IPS-20b (cell line): ENCODE data around the gene NEDD9.

Experiments used
- H3K27ac ChIP-seq: one replicate; pipeline ENCODE4 v1.5.1; 2013; ENCODE audit warnings: low read length
- H3K27me3 ChIP-seq: 2 replicates; pipeline ENCODE4 v1.6.1; 2013; ENCODE audit warnings: mild to moderate bottlenecking, low read length, inconsistent platforms; ENCODE audit not compliant: insufficient read depth
- H3K36me3 ChIP-seq: 2 replicates; pipeline ENCODE4 v1.6.1; 2013; ENCODE audit warnings: low read depth, mild to moderate bottlenecking, inconsistent platforms, low read length, moderate library complexity; ENCODE audit not compliant: insufficient read depth
- H3K4me1 ChIP-seq: 2 replicates; pipeline ENCODE4 v1.6.1; 2013; ENCODE audit warnings: mild to moderate bottlenecking, control low read depth, inconsistent platforms, low read length, moderate library complexity; ENCODE audit not compliant: insufficient read depth
- H3K4me3 ChIP-seq: 2 replicates; pipeline ENCODE4 v1.5.1; 2013; ENCODE audit warnings: mild to moderate bottlenecking, low read length, inconsistent platforms
- H3K9ac ChIP-seq: 2 replicates; pipeline ENCODE4 v1.6.1; 2013; ENCODE audit warnings: low read depth, mild to moderate bottlenecking, inconsistent platforms, low read length, moderate library complexity
- H3K9me3 ChIP-seq: 2 replicates; pipeline ENCODE4 v1.6.1; 2013; ENCODE audit warnings: mild to moderate bottlenecking, low read depth, low read length, inconsistent platforms; ENCODE audit not compliant: insufficient read depth

Gene NEDD9

DNA sequence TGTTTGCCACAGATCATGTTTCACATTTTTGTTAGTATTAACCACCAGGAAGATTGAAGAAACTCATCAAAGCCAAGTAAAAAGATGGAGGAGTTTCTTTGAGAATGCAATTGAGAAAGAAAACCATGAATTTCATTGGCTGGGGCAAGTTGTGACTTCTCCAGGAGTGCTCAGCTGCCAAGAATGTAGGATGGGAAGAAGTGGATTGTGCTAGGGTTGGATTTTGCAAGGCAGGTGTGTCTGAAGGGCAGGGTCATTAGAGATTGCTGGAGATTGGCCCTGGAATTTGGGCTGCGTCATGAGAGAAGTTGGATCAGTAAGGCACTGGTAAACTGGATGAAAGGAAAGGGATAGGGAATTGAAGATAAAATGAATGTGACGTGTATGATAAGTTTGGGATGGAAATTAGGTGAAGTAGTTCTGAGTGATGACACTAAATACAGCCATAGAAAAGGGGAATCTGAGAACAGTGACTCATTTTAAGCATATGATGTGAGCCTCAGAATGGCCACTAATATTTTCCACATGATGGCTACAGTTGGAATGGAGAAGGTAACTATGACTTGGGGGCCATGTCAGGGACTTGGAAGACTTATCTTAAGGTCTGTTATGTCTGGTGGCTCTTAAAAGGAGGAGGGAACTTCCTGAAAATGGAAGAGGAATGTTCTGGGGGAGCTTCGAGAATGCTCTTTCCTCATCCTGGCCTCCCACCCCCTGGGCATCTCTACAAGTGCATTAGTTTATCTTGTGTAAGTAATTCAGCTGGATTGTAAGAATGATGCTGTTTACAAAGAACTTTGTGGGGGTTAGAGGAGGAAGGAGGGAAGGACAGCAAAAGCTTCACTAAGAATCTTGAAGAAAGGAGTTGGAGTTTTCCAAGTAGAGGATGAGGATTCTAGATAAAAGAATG lies 93.2 kb downstream of the NEDD9 start:
- H3K9ac ChIP-seq, result no peak overlapping the region
- peaks cover 12% of the 10 kb centered on the region; the same call in 1 of the 2 replicates for H3K4me1 ChIP-seq
- no peak overlapping the region for H3K4me3 ChIP-seq
- no peak overlapping the region for H3K27ac ChIP-seq
- peaks cover 16% of the 10 kb centered on the region for H3K36me3 ChIP-seq
- H3K27me3 ChIP-seq, result no peaks in the 10 kb centered on the region
- H3K9me3 ChIP-seq, result no peaks in the 10 kb centered on the region

DNA sequence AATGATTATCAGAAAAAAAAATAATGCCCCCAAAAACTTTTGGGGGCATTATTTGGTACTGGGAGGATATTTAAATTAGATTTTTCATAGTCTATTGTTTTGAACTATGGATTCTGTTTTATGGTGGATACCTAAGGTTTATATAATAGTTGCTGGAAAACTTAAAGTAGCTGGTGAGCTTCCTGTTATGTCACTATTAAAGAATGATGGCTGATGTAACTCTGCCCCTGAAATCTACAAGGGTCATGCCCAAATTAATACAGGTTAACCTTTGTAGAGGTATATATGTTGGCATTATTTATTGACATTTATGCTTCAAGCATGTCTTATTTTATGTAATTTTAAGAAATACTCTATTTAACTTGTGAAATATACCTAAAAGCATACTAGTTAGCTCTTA lies 95.7 kb downstream of the NEDD9 start:
- H3K9ac ChIP-seq, result no peak overlapping the region
- no peaks in the 10 kb centered on the region for H3K9me3 ChIP-seq
- no peak overlapping the region for H3K4me3 ChIP-seq
- H3K27ac ChIP-seq, result no peak overlapping the region
- H3K4me1 ChIP-seq, result peaks cover 12% of the 10 kb centered on the region; the same call in 1 of the 2 replicates
- peaks cover 16% of the 10 kb centered on the region for H3K36me3 ChIP-seq
- H3K27me3 ChIP-seq, result no peaks in the 10 kb centered on the region
